ENCODE data around the gene NUCKS1.
A peak's percentile ranks its signal among the peaks of the same experiment; 100 is the strongest.

DNA sequence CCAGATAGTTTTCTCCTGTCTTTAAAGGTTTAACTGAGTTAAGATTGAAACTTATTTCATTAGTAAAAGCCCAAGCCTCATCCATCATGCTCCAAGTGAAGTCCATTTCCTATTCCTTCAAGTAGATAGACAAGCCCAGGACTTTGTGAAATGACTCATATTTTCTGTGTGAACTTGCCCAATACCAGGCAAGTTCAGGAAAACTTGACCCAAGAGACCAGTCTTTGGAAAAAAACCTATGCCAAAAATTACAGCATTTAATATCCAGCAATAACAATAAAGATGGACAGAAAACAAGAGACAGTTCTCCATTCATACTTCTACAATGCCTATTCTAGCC lies 25.7 kb upstream of the NUCKS1 start:
- TF ChIP-seq, protein P1, sequence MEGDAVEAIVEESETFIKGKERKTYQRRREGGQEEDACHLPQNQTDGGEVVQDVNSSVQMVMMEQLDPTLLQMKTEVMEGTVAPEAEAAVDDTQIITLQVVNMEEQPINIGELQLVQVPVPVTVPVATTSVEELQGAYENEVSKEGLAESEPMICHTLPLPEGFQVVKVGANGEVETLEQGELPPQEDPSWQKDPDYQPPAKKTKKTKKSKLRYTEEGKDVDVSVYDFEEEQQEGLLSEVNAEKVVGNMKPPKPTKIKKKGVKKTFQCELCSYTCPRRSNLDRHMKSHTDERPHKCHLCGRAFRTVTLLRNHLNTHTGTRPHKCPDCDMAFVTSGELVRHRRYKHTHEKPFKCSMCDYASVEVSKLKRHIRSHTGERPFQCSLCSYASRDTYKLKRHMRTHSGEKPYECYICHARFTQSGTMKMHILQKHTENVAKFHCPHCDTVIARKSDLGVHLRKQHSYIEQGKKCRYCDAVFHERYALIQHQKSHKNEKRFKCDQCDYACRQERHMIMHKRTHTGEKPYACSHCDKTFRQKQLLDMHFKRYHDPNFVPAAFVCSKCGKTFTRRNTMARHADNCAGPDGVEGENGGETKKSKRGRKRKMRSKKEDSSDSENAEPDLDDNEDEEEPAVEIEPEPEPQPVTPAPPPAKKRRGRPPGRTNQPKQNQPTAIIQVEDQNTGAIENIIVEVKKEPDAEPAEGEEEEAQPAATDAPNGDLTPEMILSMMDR (IDR thresholded peaks at IDR 0.05), result no peak
- TF ChIP-seq POLR2AphosphoS5 (IDR thresholded peaks at IDR 0.05) (peak; percentile 30), EP300 (IDR thresholded peaks at IDR 0.05) (no peak), POLR2A (IDR thresholded peaks at IDR 0.05) (no peak)
